Stimulated activated CD8-positive, alpha-beta memory T cell treated with anti-CD3 and anti-CD28 coated beads, Interleukin-4, amount 100 ng/mL, for 4 hours (primary cell): ENCODE data around the gene CDC14B.

ENCODE experiments used
- DNase-seq, 2 donors: peaks; one replicate each; pipeline ENCODE4 v3.0.0-alpha.2; 2020; ENCODE audit warnings: low read depth in 2 of 2, low spot score in 1 of 2

Gene CDC14B

DNA sequence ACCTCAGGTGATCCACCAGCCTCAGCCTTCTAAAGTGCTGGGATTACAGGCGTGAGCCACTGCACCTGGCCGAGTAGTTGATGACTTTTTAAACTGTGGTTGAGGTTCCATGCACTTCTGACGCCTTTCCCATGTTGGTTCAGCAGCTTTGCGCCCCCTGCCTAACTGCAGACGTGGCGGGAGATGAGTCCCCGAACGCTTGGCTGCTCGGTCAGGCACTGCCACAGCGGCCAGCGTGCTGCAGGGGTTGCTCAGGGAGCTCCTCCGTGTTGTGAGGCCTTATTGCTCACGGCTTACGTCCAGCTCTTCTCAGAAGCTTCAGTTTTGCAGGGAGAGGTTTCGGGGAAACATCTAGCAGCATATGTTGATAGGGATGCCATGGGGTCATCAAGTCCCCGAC lies 134.4 kb downstream of the CDC14B start:
- DNase-seq: no peak

GRCh38 chr9:96484521-96484931 lies 135.1 kb downstream of the CDC14B start:
- no peak for DNase-seq

DNA sequence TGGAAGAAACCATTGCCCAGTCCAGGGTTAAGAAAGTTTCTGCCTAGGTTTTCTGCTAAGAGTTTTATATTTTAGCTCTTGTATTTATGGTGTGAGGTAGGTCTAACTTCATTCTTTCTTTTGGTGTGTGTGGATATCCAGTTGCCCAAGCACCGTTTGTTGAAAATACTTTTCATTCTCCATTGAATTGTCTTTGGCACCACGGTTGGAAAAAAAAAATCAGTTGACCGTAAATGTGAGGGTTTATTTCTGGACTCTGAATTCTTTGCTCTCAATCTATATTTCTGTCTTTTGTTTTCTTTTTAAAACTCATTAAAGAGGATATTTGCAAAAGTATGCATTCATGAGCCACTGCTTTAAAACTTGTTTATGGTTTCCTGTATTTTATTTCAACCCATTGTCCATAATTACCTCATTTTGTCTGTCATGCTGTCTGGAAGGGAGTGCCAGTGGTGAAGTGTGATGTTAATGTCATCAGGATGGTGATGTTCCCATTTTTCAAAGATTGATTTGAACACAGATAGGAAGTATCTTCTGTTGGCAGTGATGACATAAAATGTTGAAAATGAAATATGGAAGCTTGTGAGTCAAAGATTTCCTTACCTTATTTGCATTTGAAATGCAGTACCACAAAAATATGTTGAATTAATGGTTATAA lies 135.8 kb downstream of the CDC14B start:
- no peak for DNase-seq

DNA sequence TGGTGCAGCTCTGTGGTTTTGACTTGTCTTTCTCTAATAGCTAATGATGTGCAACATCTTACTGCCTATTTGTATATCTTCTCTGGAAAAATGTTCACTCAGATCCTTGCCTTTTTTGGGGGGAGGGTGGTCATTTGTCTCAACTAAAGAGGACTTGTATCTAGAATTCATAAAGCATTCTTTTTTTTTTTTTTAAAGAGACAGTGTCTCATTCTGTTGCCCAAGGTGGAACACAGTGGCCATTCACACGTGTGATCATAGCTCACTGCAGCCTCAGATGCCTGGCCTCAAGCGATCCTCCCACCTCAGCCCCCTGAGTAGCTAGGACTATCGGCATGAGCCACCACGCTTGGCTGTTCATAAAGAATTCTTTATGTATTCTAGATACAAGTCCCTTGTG lies 136.4 kb downstream of the CDC14B start:
- DNase-seq: no peak

DNA sequence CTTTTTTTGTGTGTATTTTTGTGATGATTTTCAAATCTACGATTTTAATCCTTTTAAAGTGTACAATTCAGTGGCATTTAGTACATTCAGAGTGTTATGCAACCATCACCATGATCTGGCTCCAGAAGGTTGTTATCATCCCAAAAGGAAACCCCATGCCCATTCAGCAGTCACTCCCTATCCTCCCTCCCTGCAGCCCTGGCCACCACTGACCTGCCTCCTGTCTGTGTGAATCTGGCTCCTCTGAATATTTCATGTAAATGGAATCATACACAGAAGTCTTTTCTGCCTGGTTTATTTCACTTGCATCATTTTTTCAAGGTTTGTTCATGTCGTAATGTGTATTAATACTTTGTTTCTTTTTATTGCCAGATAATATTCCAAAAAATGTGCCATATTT lies 137.2 kb downstream of the CDC14B start:
- no peak for DNase-seq

GRCh38 chr9:96480736-96481135 lies 138.9 kb downstream of the CDC14B start:
- no peak for DNase-seq

GRCh38 chr9:96478829-96479371 lies 140.7 kb downstream of the CDC14B start:
- no peak for DNase-seq

- no peak for DNase-seq
Observed at GRCh38 chr9:96476591-96476990, 143.1 kb downstream of the CDC14B start.

DNA sequence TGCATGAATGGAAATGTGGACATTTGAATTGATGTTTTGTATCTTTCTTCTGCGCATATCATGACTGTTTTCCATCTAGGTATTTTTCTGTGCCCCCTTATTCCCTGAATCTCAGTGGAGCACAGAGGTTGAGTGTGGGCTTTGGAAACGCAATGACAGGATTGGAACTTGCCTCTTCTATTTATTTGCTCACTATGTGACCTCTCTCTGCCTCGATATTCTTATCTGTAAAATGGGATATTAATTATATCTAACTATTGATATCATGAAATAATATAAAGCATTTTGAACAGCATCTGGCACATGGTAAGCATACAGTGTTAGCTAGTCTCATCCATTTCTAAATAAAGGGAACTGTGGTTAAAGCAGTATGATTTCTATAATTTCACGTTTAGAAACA lies 143.6 kb downstream of the CDC14B start:
- no peak for DNase-seq

GRCh38 chr9:96467784-96468183 lies 151.9 kb downstream of the CDC14B start:
- DNase-seq: no peak

GRCh38 chr9:96464426-96464825 lies 155.2 kb downstream of the CDC14B start:
- no peak for DNase-seq

GRCh38 chr9:96462541-96462940 lies 157.1 kb downstream of the CDC14B start:
- no peak for DNase-seq

DNA sequence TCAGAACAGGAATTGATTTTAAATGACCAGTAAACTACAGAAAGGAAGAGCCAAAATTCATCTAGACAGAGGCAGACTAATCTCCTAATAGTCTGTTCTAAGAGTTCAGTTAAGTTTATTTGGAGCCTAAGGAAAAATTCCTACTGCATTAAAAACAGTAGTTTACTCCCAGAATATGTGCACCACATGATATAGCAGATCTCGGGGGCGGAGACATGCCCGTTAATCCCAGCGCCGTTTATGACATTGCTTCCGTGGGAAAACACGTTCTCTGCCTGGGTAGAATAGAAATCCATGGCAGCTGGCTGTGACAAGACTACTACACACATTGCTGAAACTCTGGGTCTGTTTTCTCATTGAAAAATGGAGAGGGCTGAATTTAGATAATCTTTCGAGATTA lies 158.3 kb downstream of the CDC14B start:
- DNase-seq: no peak

DNA sequence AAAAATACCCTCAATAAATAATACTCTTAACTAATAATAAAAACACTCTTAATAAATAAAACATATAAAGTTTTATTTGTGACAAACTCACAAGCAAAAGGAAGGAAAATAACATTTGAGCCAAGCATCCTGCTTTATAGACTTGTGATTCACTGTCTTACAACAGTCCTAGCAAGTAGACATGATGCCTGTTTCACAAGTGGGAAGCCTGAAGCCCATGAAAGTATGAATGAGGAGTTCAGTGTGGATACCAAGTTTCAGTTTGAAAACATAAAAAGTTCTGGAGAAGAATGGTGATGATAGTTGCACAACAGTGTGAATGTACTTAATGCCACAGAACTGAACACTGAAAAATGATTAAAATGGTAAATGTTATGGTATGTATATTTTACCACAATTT lies 158.8 kb downstream of the CDC14B start:
- no peak for DNase-seq

DNA sequence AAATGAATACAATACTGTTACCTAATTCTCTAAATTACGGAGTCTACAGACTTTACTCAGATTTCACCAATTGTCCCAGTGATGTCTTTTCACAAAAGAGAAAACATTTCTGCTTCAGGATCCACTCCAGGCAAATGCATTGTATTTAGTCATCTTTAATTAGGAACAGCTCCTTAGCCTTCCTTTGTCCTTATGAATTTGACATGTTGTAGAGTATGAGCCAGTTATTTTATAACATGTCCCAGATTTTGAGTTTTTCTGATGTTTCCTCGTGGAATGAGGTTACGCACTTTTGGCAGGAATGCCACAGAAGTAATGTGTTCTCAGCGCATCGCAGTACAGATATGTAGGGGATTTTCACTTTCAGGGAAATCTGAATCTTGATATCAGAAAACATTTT lies 159.2 kb downstream of the CDC14B start:
- DNase-seq: no peak

DNA sequence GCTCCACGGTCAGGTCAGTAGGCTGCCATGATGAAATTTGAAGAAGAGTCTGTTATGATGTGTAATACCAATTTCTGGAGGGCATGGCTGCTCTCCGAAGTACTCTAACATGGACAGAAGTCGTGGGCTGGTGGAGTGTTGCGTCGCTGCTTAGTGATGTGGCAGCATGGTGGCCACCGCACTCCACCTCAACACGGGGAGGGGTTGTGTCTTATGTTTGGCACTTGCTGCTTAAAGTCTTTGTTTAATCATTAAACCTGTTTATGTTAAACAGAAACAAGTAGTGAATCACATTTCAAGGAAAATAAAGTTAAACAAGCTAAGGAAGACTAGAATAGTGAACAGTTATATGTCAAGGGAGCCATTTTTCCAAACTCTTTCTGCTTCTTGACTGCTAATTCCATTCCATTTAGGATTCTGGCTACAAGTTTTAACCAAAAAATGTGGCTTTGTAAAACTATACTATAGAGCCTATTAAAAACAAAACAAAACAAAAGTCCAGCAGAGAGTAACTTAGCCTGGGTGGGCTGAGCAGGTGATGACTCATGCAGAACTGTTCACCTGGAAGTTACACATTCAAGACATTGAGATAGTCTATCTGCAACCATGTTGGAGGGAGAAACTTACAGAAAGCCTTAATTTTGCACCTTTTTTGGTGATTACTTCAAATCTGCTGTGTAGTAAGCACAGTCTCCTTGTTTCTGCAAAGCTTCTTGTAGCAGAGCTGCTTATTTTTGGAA lies 160.2 kb downstream of the CDC14B start:
- no peak for DNase-seq

- DNase-seq: no peak
Observed at GRCh38 chr9:96458226-96458625, 161.4 kb downstream of the CDC14B start.

DNA sequence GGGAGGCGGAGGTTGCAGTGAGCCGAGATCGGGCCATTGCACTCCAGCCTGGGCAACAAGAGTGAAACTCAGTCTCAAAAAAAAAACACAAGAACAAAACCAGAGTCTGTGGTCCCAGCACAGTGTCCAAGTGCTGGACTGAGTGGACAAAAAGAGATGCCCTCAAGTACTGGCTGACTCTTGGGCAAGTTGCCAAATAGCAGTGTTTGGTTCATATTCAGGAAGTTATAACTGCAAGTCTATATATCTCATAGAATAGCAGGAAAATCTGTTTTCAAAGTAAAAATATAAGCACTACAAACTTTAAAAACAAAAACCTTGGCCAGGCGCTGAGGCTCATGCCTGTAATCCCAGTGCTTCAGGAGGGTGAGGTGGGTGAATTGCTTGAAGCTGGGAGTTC lies 162.4 kb downstream of the CDC14B start:
- no peak for DNase-seq

GRCh38 chr9:96453625-96454024 lies 166.0 kb downstream of the CDC14B start:
- DNase-seq: no peak

DNA sequence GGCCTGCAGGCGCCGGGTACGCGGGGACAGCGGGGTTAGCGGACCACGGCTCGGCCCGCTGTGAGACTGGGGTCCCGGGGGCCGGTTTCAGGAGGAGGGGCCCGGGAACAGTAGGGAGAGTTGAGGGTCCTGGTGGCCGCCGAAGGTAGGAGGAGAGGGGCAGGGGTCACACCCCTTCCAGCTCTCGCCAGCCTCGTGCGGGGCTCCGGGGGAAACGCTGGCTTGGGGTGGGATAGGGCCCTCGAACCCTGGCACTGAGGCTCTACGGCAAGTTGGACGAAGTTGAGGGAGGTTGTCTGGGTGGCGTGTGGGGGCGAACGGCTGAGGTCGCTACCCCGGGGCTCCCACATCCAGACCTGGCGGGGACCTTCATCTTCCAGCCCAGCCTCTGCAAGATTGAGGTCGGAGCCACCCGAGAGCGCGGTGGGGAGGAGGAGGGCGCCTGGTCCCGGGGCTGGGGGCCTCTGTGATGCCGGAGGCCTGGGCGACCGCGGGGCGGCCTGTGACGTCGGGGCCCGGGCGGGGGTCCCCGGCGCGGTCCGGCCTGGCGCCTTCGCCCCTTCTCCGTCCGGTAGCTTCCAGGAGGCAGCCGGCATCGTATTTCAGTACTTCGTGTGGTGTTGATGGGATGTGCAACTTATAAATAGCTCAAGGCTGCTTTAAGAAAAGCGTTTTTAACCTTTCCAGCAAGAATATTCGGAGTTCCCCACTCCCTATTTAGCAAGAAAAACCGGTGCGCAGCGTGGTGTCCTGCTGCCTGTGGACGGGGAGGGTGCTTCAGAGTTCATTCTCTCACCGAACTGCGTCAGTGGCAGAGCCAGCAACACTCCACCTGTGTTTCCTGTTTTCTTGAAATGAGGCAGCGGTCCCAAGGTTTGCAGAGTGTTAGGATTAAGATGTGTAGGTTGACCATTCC lies 168.8 kb downstream of the CDC14B start:
- DNase-seq: no peak
